ENCODE data around the gene TBX6. TPM values are rescaled to one million over a fixed set of nuclear protein-coding genes. Genes with fewer than 3 reads are reported as not detected.

Gene TBX6
- total and polyA plus RNA-seq, 10 of the 15 experiments (the other 5 are each of a cell fraction or from before 2014, with no cell fraction given) = 0.08 to 0.90 (median 0.31) TPM; not detected in 2

DNA sequence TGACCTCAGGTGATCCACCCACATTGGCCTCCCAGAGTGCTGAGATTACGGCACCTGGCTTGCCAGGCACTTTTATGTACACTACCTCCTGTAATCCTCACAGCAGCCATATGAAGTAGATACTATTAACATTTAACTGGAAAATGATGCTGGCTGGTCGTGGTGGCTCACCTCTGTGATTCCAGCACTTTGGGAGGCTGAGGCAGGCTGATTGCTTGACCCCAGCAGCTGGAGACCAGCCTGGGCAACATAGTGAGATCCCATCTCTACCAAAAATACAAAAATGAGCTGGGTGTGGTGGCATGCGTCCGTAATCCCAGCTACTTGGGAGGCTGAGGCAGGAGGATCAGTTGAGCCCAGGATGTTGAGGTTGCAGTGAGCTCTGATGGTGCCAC lies 33.3 kb upstream of the TBX6 start:
- no peak overlapping the region for H3K27ac ChIP-seq (ENCODE audit: control insufficient read depth, insufficient read depth)
- ChIA-PET RAD21 (ENCODE audit: unreplicated experiment) (interaction anchor here (1.2 kb wide), 1 partner anchor 58 kb away, joined by 3 read pairs; the partner anchor contains the start of gene CORO1A), SMC1A (ENCODE audit: uncharacterized antibody, unreplicated experiment) (interaction anchor here (1.2 to 1.5 kb wide), 3 partner anchors 21 to 35 kb away, joined by 3 to 5 read pairs (median 3); no protein-coding TSS in a partner anchor), CTCF (interaction anchor here (1.1 to 4.2 kb wide), 2 partner anchors 13 to 70 kb away, joined by 3 to 22 read pairs; partner anchors contain the start of gene GDPD3), POLR2A (interaction anchor here (0.6 kb wide), 1 partner anchor 26 kb away, joined by 4 read pairs; no protein-coding TSS in a partner anchor)
- FAIRE-seq (no peak), ATAC-seq (no peak), DNase-seq (ENCODE audit: low read depth, low spot score) (no peak)
- no peaks in the 10 kb centered on the region for H3K36me3 ChIP-seq (ENCODE audit: control insufficient read depth in 2 of 2, insufficient read depth in 2 of 2, low read length in 1 of 2)
- no peaks in the 10 kb centered on the region for H3K27me3 ChIP-seq (replicated peaks in 1 of 2; ENCODE audit: control insufficient read depth in 2 of 2, insufficient read depth in 2 of 2, low read length in 1 of 2)
- no peak overlapping the region for H3K4me3 ChIP-seq
- intact Hi-C loops (cut with micrococcal nuclease; ENCODE audit: unreplicated experiment) = no loop called here
- H3K9me3 ChIP-seq (replicated peaks; ENCODE audit: control insufficient read depth, insufficient read depth, low read length) = no peaks in the 10 kb centered on the region
- no peak overlapping the region for H3K9ac ChIP-seq (ENCODE audit: control insufficient read depth, insufficient read depth, low read length)
- no TSS peak for BruUV-seq (replicated peaks)
- H3K4me1 ChIP-seq (ENCODE audit: control insufficient read depth, insufficient read depth, low read length) = peaks cover 17% of the 10 kb centered on the region
- WGBS (ENCODE audit: insufficient coverage, insufficient replicate concordance, low lambda C conversion rate, missing lambda C conversion rate) = 85% methylated on average over 4 of the region's 4 CpGs
- TF ChIP-seq POLR2AphosphoS2 (IDR thresholded peaks at IDR 0.05; ENCODE audit: low read depth, low read length) = no peak
- no peak for TF ChIP-seq YBX1 (IDR thresholded peaks at IDR 0.05)
- no peak for TF ChIP-seq ZNF622 (IDR thresholded peaks at IDR 0.05)
- H3K4me2 ChIP-seq (ENCODE audit: control insufficient read depth, insufficient read depth) = no peak overlapping the region
- no peak overlapping the region for H2AFZ ChIP-seq (ENCODE audit: control insufficient read depth, low read depth, low read length)
- in situ Hi-C loops (cut with MboI) = no loop called here
- no peaks in the 10 kb centered on the region for H4K20me1 ChIP-seq (ENCODE audit: control insufficient read depth, insufficient read depth)
- H3K79me2 ChIP-seq (ENCODE audit: control insufficient read depth, insufficient read depth, low read length) = no peaks in the 10 kb centered on the region; the same call in 1 of the 2 replicates

DNA sequence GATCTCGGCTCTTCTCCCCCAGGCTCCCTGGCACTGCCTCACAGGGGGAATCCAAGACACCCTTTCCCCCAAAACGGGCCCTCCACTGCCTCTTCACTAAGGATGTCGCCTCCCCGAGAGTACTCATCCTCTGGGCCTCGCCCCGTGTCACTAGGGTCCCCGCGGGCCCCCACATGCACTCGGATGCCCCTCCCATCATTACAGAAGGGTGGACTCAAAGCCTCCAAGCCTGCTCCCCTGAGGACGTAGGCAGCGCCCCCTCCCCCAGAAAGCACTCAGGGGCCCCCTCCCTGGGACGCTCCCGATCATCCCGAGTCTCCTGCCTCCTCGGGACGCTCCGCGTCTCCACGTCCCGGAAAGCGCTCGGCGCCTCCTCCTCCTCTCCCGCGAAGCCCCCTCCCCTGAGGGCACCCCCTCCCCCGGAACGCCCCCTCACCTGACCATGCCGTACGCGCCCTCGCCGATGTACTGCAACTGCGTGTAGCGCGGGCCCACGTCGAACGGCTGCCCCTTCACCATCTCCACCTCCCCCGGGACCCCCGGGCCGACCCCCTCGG lies 31.0 kb upstream of the TBX6 start:
- intact Hi-C loops (cut with micrococcal nuclease; ENCODE audit: unreplicated experiment) (no loop called here), in situ Hi-C loops (cut with MboI) (no loop called here)
- Histone ChIP-seq H3K4me3 (peak overlapping the region; percentile 95), H3K27me3 (replicated peaks in 1 of 2; ENCODE audit: control insufficient read depth in 2 of 2, insufficient read depth in 2 of 2, low read length in 1 of 2) (no peaks in the 10 kb centered on the region), H3K4me1 (ENCODE audit: control insufficient read depth, insufficient read depth, low read length) (peaks cover 17% of the 10 kb centered on the region), H3K36me3 (ENCODE audit: control insufficient read depth in 2 of 2, insufficient read depth in 2 of 2, low read length in 1 of 2) (no peaks in the 10 kb centered on the region; a peak in 1 of 4 replicates), H3K79me2 (ENCODE audit: control insufficient read depth, insufficient read depth, low read length) (no peaks in the 10 kb centered on the region; the same call in 1 of the 2 replicates), H3K27ac (ENCODE audit: control insufficient read depth, insufficient read depth) (peak overlapping the region; percentile 42; the same call in 1 of the 2 replicates), H4K20me1 (ENCODE audit: control insufficient read depth, insufficient read depth) (no peaks in the 10 kb centered on the region), H3K9ac (ENCODE audit: control insufficient read depth, insufficient read depth, low read length) (peak overlapping the region; percentile 66), H3K4me2 (ENCODE audit: control insufficient read depth, insufficient read depth) (peak overlapping the region; percentile 94), H3K9me3 (replicated peaks; ENCODE audit: control insufficient read depth, insufficient read depth, low read length) (no peaks in the 10 kb centered on the region), H2AFZ (ENCODE audit: control insufficient read depth, low read depth, low read length) (peak overlapping the region; percentile 56)
- TSS peak; percentile 51 for BruUV-seq (replicated peaks)
- FAIRE-seq = no peak
- ChIA-PET SMC1A (ENCODE audit: uncharacterized antibody, unreplicated experiment) (interaction anchor here (1.5 kb wide), 1 partner anchor 12 kb away, joined by 3 read pairs; no protein-coding TSS in a partner anchor), CTCF (interaction anchor here (0.6 to 2.3 kb wide), 2 partner anchors 10 to 758 kb away, joined by 4 to 7 read pairs; no protein-coding TSS in a partner anchor), RAD21 (ENCODE audit: unreplicated experiment) (interaction anchor here (1.1 kb wide), 1 partner anchor 30 kb away, joined by 3 read pairs; no protein-coding TSS in a partner anchor), POLR2A (interaction anchor here (1.5 kb wide), 1 partner anchor 60 kb away, joined by 6 read pairs; the partner anchor contains the start of gene CORO1A)
- TF ChIP-seq, protein P1, sequence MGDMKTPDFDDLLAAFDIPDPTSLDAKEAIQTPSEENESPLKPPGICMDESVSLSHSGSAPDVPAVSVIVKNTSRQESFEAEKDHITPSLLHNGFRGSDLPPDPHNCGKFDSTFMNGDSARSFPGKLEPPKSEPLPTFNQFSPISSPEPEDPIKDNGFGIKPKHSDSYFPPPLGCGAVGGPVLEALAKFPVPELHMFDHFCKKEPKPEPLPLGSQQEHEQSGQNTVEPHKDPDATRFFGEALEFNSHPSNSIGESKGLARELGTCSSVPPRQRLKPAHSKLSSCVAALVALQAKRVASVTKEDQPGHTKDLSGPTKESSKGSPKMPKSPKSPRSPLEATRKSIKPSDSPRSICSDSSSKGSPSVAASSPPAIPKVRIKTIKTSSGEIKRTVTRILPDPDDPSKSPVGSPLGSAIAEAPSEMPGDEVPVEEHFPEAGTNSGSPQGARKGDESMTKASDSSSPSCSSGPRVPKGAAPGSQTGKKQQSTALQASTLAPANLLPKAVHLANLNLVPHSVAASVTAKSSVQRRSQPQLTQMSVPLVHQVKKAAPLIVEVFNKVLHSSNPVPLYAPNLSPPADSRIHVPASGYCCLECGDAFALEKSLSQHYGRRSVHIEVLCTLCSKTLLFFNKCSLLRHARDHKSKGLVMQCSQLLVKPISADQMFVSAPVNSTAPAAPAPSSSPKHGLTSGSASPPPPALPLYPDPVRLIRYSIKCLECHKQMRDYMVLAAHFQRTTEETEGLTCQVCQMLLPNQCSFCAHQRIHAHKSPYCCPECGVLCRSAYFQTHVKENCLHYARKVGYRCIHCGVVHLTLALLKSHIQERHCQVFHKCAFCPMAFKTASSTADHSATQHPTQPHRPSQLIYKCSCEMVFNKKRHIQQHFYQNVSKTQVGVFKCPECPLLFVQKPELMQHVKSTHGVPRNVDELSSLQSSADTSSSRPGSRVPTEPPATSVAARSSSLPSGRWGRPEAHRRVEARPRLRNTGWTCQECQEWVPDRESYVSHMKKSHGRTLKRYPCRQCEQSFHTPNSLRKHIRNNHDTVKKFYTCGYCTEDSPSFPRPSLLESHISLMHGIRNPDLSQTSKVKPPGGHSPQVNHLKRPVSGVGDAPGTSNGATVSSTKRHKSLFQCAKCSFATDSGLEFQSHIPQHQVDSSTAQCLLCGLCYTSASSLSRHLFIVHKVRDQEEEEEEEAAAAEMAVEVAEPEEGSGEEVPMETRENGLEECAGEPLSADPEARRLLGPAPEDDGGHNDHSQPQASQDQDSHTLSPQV (IDR thresholded peaks at IDR 0.05) = no peak
- TF ChIP-seq MEF2B (IDR thresholded peaks at IDR 0.05; ENCODE audit: partially characterized antibody, poor library complexity, severe bottlenecking) (peak; percentile 21), EGR1 (IDR thresholded peaks at IDR 0.05; ENCODE audit: borderline replicate concordance in 1 of 2, low read depth in 2 of 2, low read length in 2 of 2) (peak in 1 of 2 experiments; percentile 46; a peak in 1 of 3 replicates)
- TF ChIP-seq, protein P2, sequence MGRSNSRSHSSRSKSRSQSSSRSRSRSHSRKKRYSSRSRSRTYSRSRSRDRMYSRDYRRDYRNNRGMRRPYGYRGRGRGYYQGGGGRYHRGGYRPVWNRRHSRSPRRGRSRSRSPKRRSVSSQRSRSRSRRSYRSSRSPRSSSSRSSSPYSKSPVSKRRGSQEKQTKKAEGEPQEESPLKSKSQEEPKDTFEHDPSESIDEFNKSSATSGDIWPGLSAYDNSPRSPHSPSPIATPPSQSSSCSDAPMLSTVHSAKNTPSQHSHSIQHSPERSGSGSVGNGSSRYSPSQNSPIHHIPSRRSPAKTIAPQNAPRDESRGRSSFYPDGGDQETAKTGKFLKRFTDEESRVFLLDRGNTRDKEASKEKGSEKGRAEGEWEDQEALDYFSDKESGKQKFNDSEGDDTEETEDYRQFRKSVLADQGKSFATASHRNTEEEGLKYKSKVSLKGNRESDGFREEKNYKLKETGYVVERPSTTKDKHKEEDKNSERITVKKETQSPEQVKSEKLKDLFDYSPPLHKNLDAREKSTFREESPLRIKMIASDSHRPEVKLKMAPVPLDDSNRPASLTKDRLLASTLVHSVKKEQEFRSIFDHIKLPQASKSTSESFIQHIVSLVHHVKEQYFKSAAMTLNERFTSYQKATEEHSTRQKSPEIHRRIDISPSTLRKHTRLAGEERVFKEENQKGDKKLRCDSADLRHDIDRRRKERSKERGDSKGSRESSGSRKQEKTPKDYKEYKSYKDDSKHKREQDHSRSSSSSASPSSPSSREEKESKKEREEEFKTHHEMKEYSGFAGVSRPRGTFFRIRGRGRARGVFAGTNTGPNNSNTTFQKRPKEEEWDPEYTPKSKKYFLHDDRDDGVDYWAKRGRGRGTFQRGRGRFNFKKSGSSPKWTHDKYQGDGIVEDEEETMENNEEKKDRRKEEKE (IDR thresholded peaks at IDR 0.05) = no peak
- peak; percentile 30 for ATAC-seq
- 2% methylated on average over 18 of the region's 42 CpGs for WGBS (ENCODE audit: insufficient coverage, insufficient replicate concordance, low lambda C conversion rate, missing lambda C conversion rate)
- no peak for DNase-seq (ENCODE audit: low read depth, low spot score)

Measured in GM12878 (cell line).